Mucosa of descending colon (tissue), 3 donors: ENCODE measurements around the gene CLCN1. TPM values are rescaled to one million over a fixed set of nuclear protein-coding genes. Genes with fewer than 3 reads are reported as not detected.
A peak's percentile ranks its signal among the peaks of the same experiment; 100 is the strongest.

Source experiments
- ATAC-seq: fragments of 200-7000 bp; cut with Tn5 transposase; one replicate; pipeline ENCODE4 v1.9.1; 2020; ENCODE audit warnings: mild to moderate bottlenecking, moderate library complexity
- DNase-seq, 3 donors: peaks; one replicate each; pipeline ENCODE4 v3.0.0-alpha.2; 2020
- H3K36me3 ChIP-seq: fragments of 200-600 bp; one replicate; pipeline ENCODE4 v1.8.0; 2021; ENCODE audit warnings: low read depth, mild to moderate bottlenecking
- H3K4me1 ChIP-seq: fragments of 200-600 bp; one replicate; pipeline ENCODE4 v1.8.0; 2021; ENCODE audit warnings: low read depth, mild to moderate bottlenecking
- H3K4me3 ChIP-seq: fragments of 200-600 bp; one replicate; pipeline ENCODE4 v1.8.0; 2021; ENCODE audit warnings: mild to moderate bottlenecking
- H3K9me3 ChIP-seq: fragments of 200-600 bp; one replicate; pipeline ENCODE4 v1.8.0; 2021; ENCODE audit warnings: mild to moderate bottlenecking
- CTCF ChIP-seq: fragments of 200-600 bp; IDR thresholded peaks from one replicate; pipeline ENCODE4 v1.8.0; 2022; ENCODE audit warnings: antibody characterized with exemption, mild to moderate bottlenecking
- intact Hi-C, 2 donors: fragments of 100-400 bp; cut with DNase I in 1 of 2; cut with micrococcal nuclease in 1 of 2; formaldehyde crosslinking; loops; one replicate each; pipeline versions ENCODE4 v1.11.0 to v1.11.1; 2022; cut with DNase I, micrococcal nuclease
- long read RNA-seq, 2 donors: library from polyadenylated mRNA; unstranded; transcript quantifications; one replicate each; pipeline ENCODE4 v2.0.0, GENCODE V29; 2019 to 2021
- total RNA-seq, 3 donors: library from RNA; stranded (reverse); fragmentation: NEBNext Ultra II Directional in 2 of 3; extraction: Animal tissue kit (Norgen Biotek cat#: 25700) in 2 of 3; gene quantifications; one replicate each; pipeline versions ENCODE4 v1.2.1 to v1.2.4, GENCODE V29; 2021 to 2023
- donor health status: DM: no; HTN: no; CAD: no; lungs with moderate emphysema.
- donor health status: DM: no; HTN: no; CAD: no.
- donor health status: DM: no; HTN: yes; CAD: no.

CLCN1 gene
- not detected for total RNA-seq
- long read RNA-seq, donor 1 = 0 reads
- long read RNA-seq, donor 2 = 0 reads

GRCh38 chr7:143315776-143316175, at the start of gene CLCN1:
CLCN1 (plus strand) TSS chr7:143316111; CDS start chr7:143316213, 102 bp downstream.
- H3K4me3 ChIP-seq = no peak within 1 kb of the TSS
- intact Hi-C loops = no loop called here
- no peak for TF ChIP-seq CTCF

DNA sequence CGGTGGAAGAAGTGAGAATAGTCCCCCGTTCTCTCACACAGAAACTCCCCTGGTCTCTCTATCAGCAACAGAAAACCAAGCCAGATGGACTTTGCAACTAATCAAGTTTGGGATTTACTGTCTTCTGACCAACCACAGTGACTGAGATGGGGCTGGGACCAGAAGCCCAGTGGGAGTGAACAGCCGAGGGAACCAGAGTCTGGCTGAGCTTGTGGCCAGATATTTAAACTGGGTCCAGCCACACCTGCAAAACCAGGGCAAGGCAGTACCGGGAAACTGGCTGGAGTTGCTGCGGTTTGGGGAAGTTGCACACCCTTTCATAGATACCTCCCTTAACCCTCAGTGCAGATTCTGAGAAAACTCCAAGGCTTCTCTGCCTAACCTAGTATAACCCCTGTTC, 46.7 kb upstream of the CLCN1 start:
- H3K4me1 ChIP-seq = peaks cover 23% of the 10 kb centered on the region
- ATAC-seq (peak; percentile 96), DNase-seq (peak; percentile 73 to 78 (median 74))
- TF ChIP-seq CTCF = no peak
- no peaks in the 10 kb centered on the region for H3K36me3 ChIP-seq
- no peak overlapping the region for H3K4me3 ChIP-seq
- no peaks in the 10 kb centered on the region for H3K9me3 ChIP-seq
- intact Hi-C loops = no loop called here

More at GRCh38 chr7:143315776-143316175, at the start of gene CLCN1:
- Histone ChIP-seq H3K36me3 (no peaks in the 10 kb centered on the region), H3K9me3 (no peaks in the 10 kb centered on the region), H3K4me1 (peaks cover 2% of the 10 kb centered on the region)
- DNase-seq (no peak), ATAC-seq (no peak)

DNA sequence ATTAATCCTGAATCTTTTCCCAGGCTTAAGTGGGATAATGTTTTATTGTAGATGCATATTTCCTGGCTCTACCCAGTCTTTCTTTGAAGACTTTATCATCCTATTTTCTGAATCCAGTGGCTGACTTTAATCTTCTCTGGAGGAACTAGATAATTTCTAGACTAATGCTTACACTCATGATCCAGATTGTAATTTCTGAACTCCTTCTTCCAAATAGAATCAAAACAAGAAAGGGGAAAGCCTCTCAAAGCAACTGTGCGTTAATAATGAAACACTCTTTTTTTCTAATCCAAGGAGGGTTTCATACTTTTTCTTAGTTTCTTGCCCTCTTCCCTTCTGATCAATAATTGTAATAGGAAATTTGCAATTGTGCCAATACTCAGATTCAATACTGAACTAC, 44.7 kb upstream of the CLCN1 start:
- Histone ChIP-seq H3K9me3 (no peaks in the 10 kb centered on the region), H3K4me1 (peaks cover 11% of the 10 kb centered on the region), H3K4me3 (no peak overlapping the region), H3K36me3 (no peaks in the 10 kb centered on the region)
- TF ChIP-seq CTCF = no peak
- no peak for DNase-seq
- intact Hi-C loops = no loop called here
- no peak for ATAC-seq

GRCh38 chr7:143272871-143273270, 43.0 kb upstream of the CLCN1 start:
- no peaks in the 10 kb centered on the region for H3K36me3 ChIP-seq
- no peak for TF ChIP-seq CTCF
- intact Hi-C loops = no loop called here
- H3K4me3 ChIP-seq = no peak overlapping the region
- ATAC-seq (no peak), DNase-seq (no peak)
- peaks cover 10% of the 10 kb centered on the region for H3K4me1 ChIP-seq
- no peaks in the 10 kb centered on the region for H3K9me3 ChIP-seq

DNA sequence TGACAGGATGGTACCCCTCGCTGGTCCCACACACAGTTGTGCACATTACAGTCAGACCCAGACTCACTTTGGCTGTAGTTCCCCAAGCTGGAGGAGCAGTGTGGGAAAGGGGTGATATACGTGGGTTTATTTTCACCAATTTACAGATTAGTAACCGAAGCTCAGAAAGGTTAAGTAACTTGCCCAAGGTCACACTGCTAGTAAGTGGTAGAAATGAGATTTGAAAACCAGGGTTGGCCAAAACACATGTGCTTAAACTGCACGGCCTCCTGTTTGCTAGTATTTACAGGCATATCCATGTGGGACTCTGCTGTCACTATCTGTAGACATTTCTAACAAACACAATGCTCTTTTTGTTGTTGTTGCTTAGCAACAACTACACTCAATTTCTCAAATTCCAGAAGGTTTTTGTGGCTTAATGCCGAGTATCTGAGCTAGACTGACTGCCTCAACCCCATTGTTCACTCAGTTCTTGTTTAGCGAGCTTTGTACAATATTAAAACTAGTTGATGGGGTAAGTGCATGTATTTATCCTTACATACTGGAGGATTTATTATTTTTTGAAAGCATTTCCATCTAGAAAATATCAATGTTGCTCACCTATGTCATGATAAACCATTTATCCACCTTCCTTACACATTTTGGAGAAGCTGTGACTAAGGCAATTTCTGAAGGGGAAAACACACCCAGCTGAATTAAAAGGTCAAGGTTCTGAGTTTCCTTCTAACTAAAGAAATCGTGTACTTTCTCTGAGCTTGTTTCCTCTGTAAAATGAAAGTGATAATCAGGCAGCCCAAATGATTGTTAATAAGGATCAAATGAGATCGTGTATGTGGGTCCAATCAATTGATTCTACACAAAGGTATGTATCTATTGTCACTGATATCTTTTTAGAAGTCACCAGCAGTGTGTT, 36.5 kb upstream of the CLCN1 start:
- Histone ChIP-seq H3K4me3 (no peak overlapping the region), H3K36me3 (no peaks in the 10 kb centered on the region), H3K9me3 (no peaks in the 10 kb centered on the region), H3K4me1 (peaks cover 33% of the 10 kb centered on the region)
- ATAC-seq (peak; percentile 41), DNase-seq (no peak)
- intact Hi-C loops = no loop called here
- no peak for TF ChIP-seq CTCF
